HepG2 (cell line): ENCODE results near the gene TDRD9. TPM values are rescaled to one million over a fixed set of nuclear protein-coding genes. Genes with fewer than 3 reads are reported as not detected.

ENCODE experiments used
- JUND ChIP-seq: sonication (generic); formaldehyde crosslinking; IDR thresholded peaks from 2 replicates; pipeline ENCODE4 v1.8.0; 2022; ENCODE audit warnings: mild to moderate bottlenecking, missing genetic modification reagents
- PRPF4 ChIP-seq: fragments of 200-400 bp; formaldehyde crosslinking; IDR thresholded peaks from 2 replicates; pipeline ENCODE4 v1.6.1; 2016; ENCODE audit warnings: low read length, low read depth; ENCODE audit not compliant: poor library complexity, severe bottlenecking
- ZNF17 ChIP-seq: sonication (generic); formaldehyde crosslinking; IDR thresholded peaks from 2 replicates; pipeline ENCODE4 v1.5.0; 2020; ENCODE audit warnings: mild to moderate bottlenecking, missing genetic modification reagents
- ZNF30 ChIP-seq: sonication (generic); formaldehyde crosslinking; IDR thresholded peaks from 2 replicates; pipeline ENCODE4 v1.5.0; 2020; ENCODE audit warnings: mild to moderate bottlenecking, missing genetic modification reagents
- polyA plus RNA-seq, 8 experiments: library from polyadenylated mRNA; depleted of rRNA in 3 of 8; stranded (reverse) in 7 of 8; unstranded in 1 of 8; fragments of >200 nt; fragmentation: Illumina TruSeq in 4 of 8; extraction: Trizol in 4 of 8; gene quantifications; 2 replicates each; pipeline versions ENCODE4 v1.2.1 to v1.2.3, GENCODE V29; 2011 to 2016; ENCODE audit warnings: low read depth in 4 of 8, missing spikeins in 1 of 8, mixed read lengths in 1 of 8; ENCODE audit not compliant: insufficient read depth in 1 of 8
- total RNA-seq, 5 experiments: library from RNA; depleted of rRNA; stranded (reverse); fragments of >200 nt; fragmentation: Illumina TruSeq; extraction: Trizol; gene quantifications; 2 replicates each; pipeline ENCODE4 v1.2.3, GENCODE V29; 2016; ENCODE audit warnings: low read depth in 1 of 5
- TF ChIP-seq, protein P1 (sequence below): sonication (generic); formaldehyde crosslinking; IDR thresholded peaks from 2 replicates; pipeline ENCODE4 v1.5.0; 2020; ENCODE audit warnings: mild to moderate bottlenecking, missing genetic modification reagents
- TF ChIP-seq, protein P2 (sequence below), 2 experiments: sonication (generic) in 1 of 2; formaldehyde crosslinking in 1 of 2; IDR thresholded peaks; 2 replicates each; pipeline versions ENCODE4 v1.6.1 to v1.9.0; 2014 to 2022; ENCODE audit warnings: antibody characterized with exemption in 1 of 2, borderline replicate concordance in 1 of 2, inconsistent platforms in 1 of 2, low read depth in 1 of 2, missing genetic modification reagents in 1 of 2
- TF ChIP-seq, protein P3 (sequence below): sonication (generic); formaldehyde crosslinking; IDR thresholded peaks from 2 replicates; pipeline ENCODE4 v1.4.0; 2020; ENCODE audit warnings: missing genetic modification reagents, mild to moderate bottlenecking, borderline replicate concordance
- TF ChIP-seq, protein P4 (sequence below): sonication (generic); formaldehyde crosslinking; IDR thresholded peaks from 2 replicates; pipeline ENCODE4 v1.8.0; 2022; ENCODE audit warnings: low read depth, missing genetic modification reagents
- TF ChIP-seq, protein P5 (sequence below): IDR thresholded peaks from 2 replicates; pipeline ENCODE4 v1.6.1; 2016; ENCODE audit warnings: low read depth, control low read depth
- TF ChIP-seq, protein P6 (sequence below): IDR thresholded peaks from 2 replicates; pipeline ENCODE4 v1.6.1; 2012; ENCODE audit warnings: inconsistent platforms

Gene TDRD9
- total and polyA plus RNA-seq, 2 of the 13 experiments (the other 11 are each of a cell fraction or from before 2014, with no cell fraction given) = not detected

DNA sequence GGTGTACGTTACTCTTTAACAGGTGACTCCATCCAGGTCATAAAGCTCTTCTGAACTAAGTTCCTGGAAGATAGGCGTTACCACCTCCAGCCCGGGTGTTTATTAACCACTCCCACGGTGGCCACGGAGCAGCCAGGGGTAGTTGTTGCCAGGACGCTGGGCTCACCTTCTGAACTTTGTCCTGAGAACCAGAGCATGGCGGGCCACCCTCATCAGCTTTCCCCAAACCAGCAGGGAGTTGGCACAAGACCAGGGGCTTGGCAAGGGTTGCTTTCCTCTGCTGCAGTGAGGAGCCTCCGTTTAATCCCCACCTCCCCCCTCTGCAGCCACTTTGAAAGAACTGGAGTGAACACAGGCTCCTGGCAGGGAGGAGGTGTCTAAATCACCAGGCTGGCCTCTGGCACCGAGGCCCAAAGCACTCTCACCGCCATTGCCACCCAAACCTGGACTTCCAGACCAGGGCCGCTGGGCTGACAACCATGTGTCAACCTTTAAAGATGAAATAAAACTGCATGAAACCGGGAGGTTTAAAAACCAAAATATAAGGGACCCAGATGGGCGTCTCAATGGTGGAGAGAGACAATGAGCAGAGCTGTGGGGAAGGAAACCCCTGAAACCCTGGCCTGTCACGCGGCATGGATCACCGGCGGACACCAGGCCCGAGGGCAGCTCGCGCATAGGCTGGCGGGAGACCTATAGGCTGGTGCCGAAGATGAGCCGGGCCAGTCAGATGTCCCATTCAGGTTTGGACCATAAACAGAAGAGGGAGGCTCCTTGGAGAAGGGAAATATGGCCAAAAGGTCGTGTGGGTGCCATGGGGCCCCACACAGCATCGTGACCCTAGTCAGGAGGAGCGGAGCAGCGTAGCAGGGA lies 30.9 kb upstream of the TDRD9 start (continued):
- TF ChIP-seq, protein P1, sequence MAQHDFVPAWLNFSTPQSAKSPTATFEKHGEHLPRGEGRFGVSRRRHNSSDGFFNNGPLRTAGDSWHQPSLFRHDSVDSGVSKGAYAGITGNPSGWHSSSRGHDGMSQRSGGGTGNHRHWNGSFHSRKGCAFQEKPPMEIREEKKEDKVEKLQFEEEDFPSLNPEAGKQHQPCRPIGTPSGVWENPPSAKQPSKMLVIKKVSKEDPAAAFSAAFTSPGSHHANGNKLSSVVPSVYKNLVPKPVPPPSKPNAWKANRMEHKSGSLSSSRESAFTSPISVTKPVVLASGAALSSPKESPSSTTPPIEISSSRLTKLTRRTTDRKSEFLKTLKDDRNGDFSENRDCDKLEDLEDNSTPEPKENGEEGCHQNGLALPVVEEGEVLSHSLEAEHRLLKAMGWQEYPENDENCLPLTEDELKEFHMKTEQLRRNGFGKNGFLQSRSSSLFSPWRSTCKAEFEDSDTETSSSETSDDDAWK (CRISPR knock-in tag) = no peak
- TF ChIP-seq, protein P2, sequence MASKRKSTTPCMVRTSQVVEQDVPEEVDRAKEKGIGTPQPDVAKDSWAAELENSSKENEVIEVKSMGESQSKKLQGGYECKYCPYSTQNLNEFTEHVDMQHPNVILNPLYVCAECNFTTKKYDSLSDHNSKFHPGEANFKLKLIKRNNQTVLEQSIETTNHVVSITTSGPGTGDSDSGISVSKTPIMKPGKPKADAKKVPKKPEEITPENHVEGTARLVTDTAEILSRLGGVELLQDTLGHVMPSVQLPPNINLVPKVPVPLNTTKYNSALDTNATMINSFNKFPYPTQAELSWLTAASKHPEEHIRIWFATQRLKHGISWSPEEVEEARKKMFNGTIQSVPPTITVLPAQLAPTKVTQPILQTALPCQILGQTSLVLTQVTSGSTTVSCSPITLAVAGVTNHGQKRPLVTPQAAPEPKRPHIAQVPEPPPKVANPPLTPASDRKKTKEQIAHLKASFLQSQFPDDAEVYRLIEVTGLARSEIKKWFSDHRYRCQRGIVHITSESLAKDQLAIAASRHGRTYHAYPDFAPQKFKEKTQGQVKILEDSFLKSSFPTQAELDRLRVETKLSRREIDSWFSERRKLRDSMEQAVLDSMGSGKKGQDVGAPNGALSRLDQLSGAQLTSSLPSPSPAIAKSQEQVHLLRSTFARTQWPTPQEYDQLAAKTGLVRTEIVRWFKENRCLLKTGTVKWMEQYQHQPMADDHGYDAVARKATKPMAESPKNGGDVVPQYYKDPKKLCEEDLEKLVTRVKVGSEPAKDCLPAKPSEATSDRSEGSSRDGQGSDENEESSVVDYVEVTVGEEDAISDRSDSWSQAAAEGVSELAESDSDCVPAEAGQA (IDR thresholded peaks at IDR 0.05; ENCODE audit: low read depth) = no peak
- TF ChIP-seq, protein P2 (CRISPR knock-in tag; IDR thresholded peaks at IDR 0.05; ENCODE audit: borderline replicate concordance) = no peak
- TF ChIP-seq, protein P3, sequence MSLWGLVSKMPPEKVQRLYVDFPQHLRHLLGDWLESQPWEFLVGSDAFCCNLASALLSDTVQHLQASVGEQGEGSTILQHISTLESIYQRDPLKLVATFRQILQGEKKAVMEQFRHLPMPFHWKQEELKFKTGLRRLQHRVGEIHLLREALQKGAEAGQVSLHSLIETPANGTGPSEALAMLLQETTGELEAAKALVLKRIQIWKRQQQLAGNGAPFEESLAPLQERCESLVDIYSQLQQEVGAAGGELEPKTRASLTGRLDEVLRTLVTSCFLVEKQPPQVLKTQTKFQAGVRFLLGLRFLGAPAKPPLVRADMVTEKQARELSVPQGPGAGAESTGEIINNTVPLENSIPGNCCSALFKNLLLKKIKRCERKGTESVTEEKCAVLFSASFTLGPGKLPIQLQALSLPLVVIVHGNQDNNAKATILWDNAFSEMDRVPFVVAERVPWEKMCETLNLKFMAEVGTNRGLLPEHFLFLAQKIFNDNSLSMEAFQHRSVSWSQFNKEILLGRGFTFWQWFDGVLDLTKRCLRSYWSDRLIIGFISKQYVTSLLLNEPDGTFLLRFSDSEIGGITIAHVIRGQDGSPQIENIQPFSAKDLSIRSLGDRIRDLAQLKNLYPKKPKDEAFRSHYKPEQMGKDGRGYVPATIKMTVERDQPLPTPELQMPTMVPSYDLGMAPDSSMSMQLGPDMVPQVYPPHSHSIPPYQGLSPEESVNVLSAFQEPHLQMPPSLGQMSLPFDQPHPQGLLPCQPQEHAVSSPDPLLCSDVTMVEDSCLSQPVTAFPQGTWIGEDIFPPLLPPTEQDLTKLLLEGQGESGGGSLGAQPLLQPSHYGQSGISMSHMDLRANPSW (CRISPR knock-in tag) = no peak
- TF ChIP-seq, protein P4, sequence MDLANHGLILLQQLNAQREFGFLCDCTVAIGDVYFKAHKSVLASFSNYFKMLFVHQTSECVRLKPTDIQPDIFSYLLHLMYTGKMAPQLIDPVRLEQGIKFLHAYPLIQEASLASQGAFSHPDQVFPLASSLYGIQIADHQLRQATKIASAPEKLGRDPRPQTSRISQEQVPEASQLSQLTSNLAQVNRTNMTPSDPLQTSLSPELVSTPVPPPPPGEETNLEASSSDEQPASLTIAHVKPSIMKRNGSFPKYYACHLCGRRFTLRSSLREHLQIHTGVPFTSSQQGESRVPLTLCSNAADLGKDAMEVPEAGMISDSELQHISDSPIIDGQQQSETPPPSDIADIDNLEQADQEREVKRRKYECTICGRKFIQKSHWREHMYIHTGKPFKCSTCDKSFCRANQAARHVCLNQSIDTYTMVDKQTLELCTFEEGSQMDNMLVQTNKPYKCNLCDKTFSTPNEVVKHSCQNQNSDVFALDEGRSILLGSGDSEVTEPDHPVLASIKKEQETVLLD (CRISPR knock-in tag) = no peak
- TF ChIP-seq ZNF30 (CRISPR knock-in tag) (no peak), JUND (CRISPR knock-in tag) (no peak), ZNF17 (no peak), PRPF4 (no peak)
- TF ChIP-seq, protein P5, sequence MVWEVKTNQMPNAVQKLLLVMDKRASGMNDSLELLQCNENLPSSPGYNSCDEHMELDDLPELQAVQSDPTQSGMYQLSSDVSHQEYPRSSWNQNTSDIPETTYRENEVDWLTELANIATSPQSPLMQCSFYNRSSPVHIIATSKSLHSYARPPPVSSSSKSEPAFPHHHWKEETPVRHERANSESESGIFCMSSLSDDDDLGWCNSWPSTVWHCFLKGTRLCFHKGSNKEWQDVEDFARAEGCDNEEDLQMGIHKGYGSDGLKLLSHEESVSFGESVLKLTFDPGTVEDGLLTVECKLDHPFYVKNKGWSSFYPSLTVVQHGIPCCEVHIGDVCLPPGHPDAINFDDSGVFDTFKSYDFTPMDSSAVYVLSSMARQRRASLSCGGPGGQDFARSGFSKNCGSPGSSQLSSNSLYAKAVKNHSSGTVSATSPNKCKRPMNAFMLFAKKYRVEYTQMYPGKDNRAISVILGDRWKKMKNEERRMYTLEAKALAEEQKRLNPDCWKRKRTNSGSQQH = no peak
- TF ChIP-seq, protein P6, sequence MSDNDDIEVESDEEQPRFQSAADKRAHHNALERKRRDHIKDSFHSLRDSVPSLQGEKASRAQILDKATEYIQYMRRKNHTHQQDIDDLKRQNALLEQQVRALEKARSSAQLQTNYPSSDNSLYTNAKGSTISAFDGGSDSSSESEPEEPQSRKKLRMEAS = peak; percentile 50; the same call in 1 of the 2 replicates
